Muscle layer of duodenum (tissue), 2 donors: ENCODE data around the gene F2RL1.
"Not testable (repeated sequence)": the region's sequence is repeated elsewhere in the genome, so short reads cannot be mapped to it uniquely, and the experiment has no call there.

Source experiments
- H3K27ac ChIP-seq: one replicate; pipeline ENCODE4 v1.7.0; 2013; ENCODE audit warnings: mild to moderate bottlenecking, low read length
- H3K27me3 ChIP-seq: one replicate; pipeline ENCODE4 v1.7.0; 2013; ENCODE audit warnings: low read depth, mild to moderate bottlenecking, control low read depth, low read length
- H3K36me3 ChIP-seq, 2 donors: one replicate each; pipeline ENCODE4 v1.7.0; 2013; ENCODE audit warnings: low read length in 2 of 2, control low read depth in 1 of 2, mild to moderate bottlenecking in 1 of 2; ENCODE audit not compliant: insufficient read depth in 2 of 2, control insufficient read depth in 1 of 2
- H3K4me1 ChIP-seq, 2 donors: one replicate each; pipeline ENCODE4 v1.7.0; 2013; ENCODE audit warnings: low read length in 2 of 2, mild to moderate bottlenecking in 2 of 2, control low read depth in 1 of 2, moderate library complexity in 1 of 2; ENCODE audit not compliant: insufficient read depth in 2 of 2, control insufficient read depth in 1 of 2
- H3K4me3 ChIP-seq, 2 donors: one replicate each; pipeline ENCODE4 v1.7.0; 2013; ENCODE audit warnings: low read length in 2 of 2, low read depth in 1 of 2, mild to moderate bottlenecking in 1 of 2
- H3K9me3 ChIP-seq, 2 donors: one replicate each; pipeline ENCODE4 v1.7.0; 2013; ENCODE audit warnings: low read length in 2 of 2, control low read depth in 1 of 2, mild to moderate bottlenecking in 1 of 2; ENCODE audit not compliant: control insufficient read depth in 1 of 2
- donor health status: healthy.

The F2RL1 gene

DNA sequence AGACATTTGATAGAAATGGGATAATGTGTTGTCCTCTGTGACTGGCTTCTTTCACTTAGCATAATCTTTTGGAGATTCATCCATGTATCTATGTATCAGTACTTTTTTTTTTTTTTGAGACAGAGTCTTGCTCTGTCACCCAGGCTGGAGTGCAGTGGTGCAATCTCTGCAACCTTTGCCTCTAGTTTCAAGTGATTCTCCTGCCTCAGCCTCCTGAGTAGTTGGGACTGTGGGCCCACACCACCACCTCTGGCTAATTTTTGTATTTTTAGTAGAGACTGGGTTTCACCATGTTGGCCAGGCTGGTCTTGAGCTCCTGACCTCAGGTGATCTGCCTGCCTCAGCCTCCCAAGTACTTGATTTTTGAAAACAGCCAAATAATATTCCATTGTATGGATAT is 7.6 kb downstream of the F2RL1 start:
- not testable (repeated sequence) for H3K9me3 ChIP-seq, H3K4me1 ChIP-seq, H3K4me3 ChIP-seq, H3K27me3 ChIP-seq, H3K36me3 ChIP-seq, H3K27ac ChIP-seq

DNA sequence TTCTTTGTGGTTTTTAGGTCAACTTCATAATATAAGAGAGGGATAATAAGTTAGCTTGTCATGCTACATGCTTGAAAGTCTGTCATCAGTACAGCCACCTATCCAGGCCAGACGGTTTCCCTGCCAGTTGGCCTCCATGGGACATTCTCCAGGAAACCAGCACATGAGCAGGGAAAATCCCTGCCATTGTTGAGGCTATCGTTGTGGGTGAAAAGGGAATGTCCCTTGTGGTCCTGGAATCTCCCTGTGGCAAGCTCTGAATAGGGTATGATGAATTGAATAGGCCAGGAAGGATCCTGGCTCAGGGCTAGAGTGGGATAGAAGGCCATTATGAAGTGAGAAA is 12.3 kb downstream of the F2RL1 start:
- Histone ChIP-seq H3K4me3 (no peak overlapping the region), H3K9me3 (no peaks in the 10 kb centered on the region), H3K27me3 (no peaks in the 10 kb centered on the region), H3K36me3 (no peaks in the 10 kb centered on the region), H3K4me1 (no peaks in the 10 kb centered on the region), H3K27ac (no peak overlapping the region)

DNA sequence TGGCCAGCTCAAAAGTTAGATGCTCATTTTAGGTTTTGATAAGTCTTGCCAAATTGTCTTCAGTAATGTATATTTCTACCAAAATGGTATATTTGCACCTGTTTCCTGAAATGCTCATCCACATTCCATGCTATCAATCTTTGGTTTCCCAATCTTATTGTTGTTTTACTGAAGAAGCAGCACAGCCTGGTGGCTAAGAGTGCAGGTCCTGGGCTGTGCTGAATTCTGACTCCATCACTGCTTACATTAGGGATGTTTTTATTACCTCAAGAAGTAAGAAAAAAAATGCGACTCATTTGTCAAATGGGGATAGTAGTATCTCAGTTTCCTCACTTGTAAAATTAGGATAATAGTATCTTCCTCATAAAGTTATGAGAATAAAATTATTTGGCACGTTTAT is 17.4 kb downstream of the F2RL1 start:
- Histone ChIP-seq H3K27me3 (no peaks in the 10 kb centered on the region), H3K27ac (no peak overlapping the region), H3K9me3 (no peaks in the 10 kb centered on the region), H3K4me1 (no peaks in the 10 kb centered on the region), H3K36me3 (no peaks in the 10 kb centered on the region), H3K4me3 (no peak overlapping the region)

DNA sequence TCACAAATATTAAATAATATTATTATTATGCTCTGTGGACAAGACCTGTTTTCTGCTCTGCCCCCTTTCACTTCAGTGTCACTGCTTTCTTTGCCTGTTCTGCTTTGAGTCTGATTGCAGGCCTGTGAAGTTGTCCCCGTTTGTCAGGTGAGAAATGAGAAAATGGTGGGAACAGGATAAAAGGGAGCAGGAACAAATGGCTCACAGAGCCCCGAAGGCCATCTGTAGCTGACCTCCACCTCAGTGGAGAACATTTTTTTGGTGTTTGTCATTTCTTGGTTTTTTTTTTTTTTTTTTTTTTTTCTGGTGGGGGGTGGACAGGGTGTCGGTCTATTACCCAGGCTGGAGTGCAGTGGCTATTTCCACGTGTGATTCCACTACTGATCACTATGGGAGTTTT is 17.8 kb downstream of the F2RL1 start:
- H3K9me3 ChIP-seq = no peaks in the 10 kb centered on the region
- no peak overlapping the region for H3K27ac ChIP-seq
- no peaks in the 10 kb centered on the region for H3K27me3 ChIP-seq
- H3K4me1 ChIP-seq = no peaks in the 10 kb centered on the region
- H3K36me3 ChIP-seq = no peaks in the 10 kb centered on the region
- no peak overlapping the region for H3K4me3 ChIP-seq

DNA sequence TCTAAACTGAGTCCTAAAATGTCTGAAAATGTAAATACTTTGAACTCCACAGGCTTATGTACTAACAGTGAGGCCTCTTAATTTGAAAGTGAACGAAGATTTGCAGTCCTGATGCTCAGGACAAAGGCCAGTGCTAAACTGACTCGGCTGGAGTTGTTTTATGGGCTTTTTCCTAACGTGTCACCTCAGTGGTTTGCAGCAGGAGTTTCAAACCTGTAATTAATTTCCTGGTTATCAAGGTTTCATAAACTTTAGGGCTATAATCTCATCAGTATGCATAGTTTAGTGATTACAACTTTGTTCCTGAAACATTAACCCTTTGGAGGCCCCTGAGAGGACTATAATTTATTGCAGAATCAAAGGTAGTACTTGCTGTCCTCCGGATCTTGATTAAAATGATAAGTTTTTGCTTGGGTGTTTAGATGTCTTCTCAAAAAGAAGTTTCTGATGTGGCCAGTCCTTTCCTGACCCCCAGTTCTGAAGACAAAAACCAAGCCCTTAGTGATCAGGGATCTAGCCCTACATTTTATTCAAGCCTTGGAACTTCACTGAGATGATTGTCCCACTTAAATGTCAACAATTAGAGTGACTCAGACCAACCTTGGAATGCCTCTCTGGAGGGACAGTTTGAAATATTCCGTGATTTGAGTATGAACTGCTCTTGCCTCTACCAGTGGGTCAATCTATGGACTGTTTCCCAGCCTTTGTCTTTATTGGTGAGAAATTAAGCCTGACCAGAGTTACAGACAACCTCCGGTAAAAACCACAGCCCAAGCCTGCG is 19.8 kb downstream of the F2RL1 start:
- Histone ChIP-seq H3K27ac (peak overlapping the region; percentile 40), H3K4me3 (no peak overlapping the region), H3K36me3 (no peaks in the 10 kb centered on the region), H3K4me1 (no peaks in the 10 kb centered on the region), H3K27me3 (no peaks in the 10 kb centered on the region), H3K9me3 (no peaks in the 10 kb centered on the region)

DNA sequence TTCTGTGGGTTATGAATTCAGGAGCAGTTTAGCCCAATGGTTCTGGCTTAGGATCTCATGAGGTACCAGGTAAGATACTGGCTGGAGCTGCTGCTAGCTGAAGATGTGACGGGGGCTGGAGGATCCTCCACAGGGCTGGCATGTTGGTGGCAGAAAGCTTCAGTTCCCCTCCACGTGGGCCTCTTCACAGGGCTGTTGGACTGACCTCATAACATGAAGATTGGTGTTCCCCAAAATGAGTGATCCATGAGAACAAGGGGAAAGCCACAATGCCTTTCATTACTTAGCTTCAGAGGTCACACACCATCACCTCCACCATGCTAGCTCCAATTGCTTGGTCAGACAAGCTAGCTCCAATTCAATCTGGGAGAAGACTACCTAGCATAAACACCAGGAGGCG is 22.5 kb downstream of the F2RL1 start:
- no peaks in the 10 kb centered on the region for H3K27me3 ChIP-seq
- H3K4me3 ChIP-seq = no peak overlapping the region
- H3K36me3 ChIP-seq = no peaks in the 10 kb centered on the region
- H3K27ac ChIP-seq = no peak overlapping the region
- no peaks in the 10 kb centered on the region for H3K4me1 ChIP-seq
- H3K9me3 ChIP-seq = no peaks in the 10 kb centered on the region

DNA sequence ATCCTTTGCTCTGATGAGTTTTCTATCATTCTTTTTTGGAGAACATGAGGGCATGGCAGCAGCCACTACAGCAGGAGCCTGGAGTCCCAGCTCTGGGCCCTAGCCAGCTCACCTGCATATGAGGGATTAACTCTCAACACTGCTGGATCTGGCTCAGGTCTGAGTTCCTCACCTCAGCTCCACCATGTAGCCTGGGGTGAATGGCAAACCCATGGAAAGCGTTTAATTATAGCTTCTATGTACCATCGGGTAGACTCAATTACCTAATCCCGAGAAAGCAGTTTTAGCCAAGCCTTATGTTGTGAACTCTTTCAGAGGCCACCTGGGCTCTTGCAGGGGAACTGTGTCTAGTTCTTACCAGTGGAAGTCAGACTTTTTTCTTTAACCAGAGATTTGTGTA is 27.1 kb downstream of the F2RL1 start:
- Histone ChIP-seq H3K4me3 (no peak overlapping the region), H3K9me3 (no peaks in the 10 kb centered on the region), H3K4me1 (no peaks in the 10 kb centered on the region), H3K36me3 (no peaks in the 10 kb centered on the region), H3K27ac (no peak overlapping the region), H3K27me3 (no peaks in the 10 kb centered on the region)

DNA sequence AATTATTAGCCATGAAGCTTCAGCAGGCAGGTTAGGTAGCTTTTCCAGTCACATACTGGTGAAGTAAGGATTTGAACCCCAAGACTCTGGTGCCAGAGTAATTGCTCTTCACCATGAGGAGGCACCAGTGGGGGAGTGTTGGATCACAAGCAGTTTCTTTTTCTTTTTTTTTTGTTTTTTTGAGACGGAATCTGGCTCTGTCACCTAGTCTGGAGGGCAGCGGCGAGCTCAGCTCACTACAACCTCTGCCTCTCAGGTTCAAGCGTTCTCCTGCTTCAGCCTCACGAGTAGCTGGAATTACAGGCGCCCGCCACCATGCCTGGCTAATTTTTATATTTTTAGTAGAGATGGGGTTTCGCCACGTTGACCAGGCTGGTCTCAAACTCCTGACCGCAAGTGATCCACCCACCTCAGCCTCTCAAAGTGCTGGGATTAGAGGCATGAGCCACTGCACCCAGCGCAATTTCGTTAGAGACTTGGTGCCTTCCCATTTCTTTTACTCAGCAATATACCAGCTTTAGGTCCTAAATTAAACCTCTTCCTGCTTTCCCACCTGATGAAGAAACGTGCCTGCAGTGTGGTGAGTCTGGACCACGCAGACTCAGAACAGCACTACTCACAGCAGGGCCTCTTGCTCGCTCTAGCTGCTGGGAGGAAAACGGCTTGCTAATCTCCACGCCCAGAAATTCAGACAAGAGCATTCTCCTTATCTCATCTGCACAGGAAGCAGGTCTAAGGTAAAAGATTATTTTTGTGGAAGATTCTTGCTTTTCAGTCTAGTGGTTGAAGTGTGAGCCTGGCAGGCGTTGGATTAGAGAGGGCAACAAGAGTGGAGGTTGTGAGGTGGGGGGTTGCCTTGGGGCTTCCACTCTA is 30.8 kb downstream of the F2RL1 start, which contains the start of gene S100Z:
Gene S100Z (plus strand): TSS at position 596 of the 873 bp plus-strand sequence. CDS start 25,346 bp downstream, outside the sequence.
- no peak within 1 kb of the TSS for H3K4me3 ChIP-seq
- no peaks in the 10 kb centered on the region for H3K4me1 ChIP-seq
- no peaks in the 10 kb centered on the region for H3K9me3 ChIP-seq
- H3K36me3 ChIP-seq = no peaks in the 10 kb centered on the region
- no peak within 1 kb of the TSS for H3K27ac ChIP-seq
- H3K27me3 ChIP-seq = no peaks in the 10 kb centered on the region

DNA sequence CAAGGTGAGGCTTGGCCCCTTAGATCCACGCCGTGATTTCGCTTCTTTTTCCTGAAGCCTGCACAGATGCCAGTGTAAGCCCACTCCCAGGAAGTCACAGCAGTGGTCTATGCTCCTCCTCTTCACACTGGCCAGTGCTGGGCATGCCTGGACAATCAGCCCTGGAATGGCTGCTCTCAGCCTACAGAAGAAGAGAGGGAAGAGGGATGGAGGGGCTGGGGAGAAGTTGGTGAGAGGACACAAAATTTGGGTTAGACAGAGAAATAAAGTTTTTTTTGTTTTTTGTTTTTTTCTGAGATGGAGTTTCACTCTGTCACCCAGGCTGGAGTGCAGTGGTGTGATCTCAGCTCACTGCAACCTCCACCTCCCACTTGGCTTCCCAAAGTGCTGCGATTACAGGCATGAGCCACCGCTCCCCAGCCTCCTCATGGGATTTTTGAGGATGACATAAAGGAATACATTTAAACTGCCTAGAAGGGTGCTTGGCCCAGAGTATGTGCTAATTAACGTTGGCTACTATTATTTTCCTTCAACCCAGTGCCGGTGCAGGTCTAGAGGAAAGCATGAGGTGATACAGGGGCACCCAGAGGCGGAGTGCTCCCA is 31.8 kb downstream of the F2RL1 start:
- H3K4me1 ChIP-seq = no peaks in the 10 kb centered on the region
- H3K27me3 ChIP-seq = no peaks in the 10 kb centered on the region
- no peaks in the 10 kb centered on the region for H3K9me3 ChIP-seq
- no peak overlapping the region for H3K4me3 ChIP-seq
- no peak overlapping the region for H3K27ac ChIP-seq
- H3K36me3 ChIP-seq = no peaks in the 10 kb centered on the region

DNA sequence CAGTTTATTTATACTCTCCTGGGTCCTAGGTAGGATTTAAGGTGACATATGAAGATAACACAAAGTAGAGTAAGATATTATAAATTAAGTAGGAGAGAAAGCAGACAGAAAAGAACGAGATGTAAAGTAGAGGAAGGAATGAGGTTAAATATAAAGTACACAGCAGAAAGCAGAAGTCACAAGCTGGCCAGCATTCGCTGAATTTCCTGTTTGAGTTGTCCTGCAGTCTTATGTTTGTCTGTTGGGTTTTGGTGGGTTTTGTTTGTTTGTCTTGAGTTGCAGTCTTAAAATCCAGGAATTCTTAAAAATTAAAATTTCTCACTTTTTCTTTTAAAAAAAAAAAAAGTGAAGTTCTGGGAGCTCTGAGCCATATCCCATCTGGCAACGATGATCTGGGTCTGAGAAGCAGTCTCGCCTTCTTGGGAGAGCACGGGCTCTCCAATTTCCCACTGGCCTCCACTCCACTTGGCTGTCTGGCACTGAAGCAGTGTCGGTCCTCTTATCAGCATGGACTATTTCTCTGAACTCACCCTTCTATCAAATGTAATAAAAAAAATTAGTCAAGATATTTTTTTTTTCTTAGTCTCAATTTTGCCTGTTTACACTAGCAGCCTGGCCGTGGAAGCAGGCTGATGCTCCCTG is 33.0 kb downstream of the F2RL1 start:
- no peaks in the 10 kb centered on the region for H3K9me3 ChIP-seq
- no peaks in the 10 kb centered on the region for H3K4me1 ChIP-seq
- no peaks in the 10 kb centered on the region for H3K27me3 ChIP-seq
- H3K36me3 ChIP-seq = no peaks in the 10 kb centered on the region
- H3K27ac ChIP-seq = no peak overlapping the region
- no peak overlapping the region for H3K4me3 ChIP-seq

DNA sequence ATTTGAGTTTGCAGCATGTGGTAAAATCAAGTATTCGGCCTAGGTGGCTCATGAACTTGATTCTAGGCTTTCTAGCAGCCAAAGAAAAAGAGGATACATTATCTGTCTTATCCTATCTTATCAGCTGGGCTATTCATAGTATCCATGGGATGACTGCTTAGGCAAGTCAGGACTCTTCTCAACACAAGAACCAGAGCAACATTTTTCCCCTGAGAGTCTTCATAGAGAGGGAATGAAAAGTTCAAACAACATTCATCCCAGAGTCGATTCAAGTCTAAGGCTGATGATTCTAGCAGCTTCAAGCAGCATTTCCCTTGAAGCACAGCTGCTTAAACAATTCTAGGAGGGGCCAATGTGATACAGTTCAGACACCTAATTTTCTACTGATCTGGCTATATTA is 33.9 kb downstream of the F2RL1 start:
- H3K4me3 ChIP-seq = no peak overlapping the region
- no peaks in the 10 kb centered on the region for H3K27me3 ChIP-seq
- H3K27ac ChIP-seq = no peak overlapping the region
- no peaks in the 10 kb centered on the region for H3K9me3 ChIP-seq
- no peaks in the 10 kb centered on the region for H3K36me3 ChIP-seq
- no peaks in the 10 kb centered on the region for H3K4me1 ChIP-seq
